HG03066 (cell line): ENCODE results near the gene XIST.
"Not testable (repeated sequence)": the region's sequence is repeated elsewhere in the genome, so short reads cannot be mapped to it uniquely, and the experiment has no call there.

Experiments
- ATAC-seq: cut with Tn5 transposase; IDR thresholded peaks from one replicate; pipeline ENCODE4 v1.9.1; 2021; ENCODE audit warnings: low read depth; ENCODE audit not compliant: unreplicated experiment

The XIST gene

GRCh38 chrX:73852467-73852866 is at the start of gene XIST:
Gene XIST (minus strand): TSS chrX:73852714.
- ATAC-seq, result no peak

DNA sequence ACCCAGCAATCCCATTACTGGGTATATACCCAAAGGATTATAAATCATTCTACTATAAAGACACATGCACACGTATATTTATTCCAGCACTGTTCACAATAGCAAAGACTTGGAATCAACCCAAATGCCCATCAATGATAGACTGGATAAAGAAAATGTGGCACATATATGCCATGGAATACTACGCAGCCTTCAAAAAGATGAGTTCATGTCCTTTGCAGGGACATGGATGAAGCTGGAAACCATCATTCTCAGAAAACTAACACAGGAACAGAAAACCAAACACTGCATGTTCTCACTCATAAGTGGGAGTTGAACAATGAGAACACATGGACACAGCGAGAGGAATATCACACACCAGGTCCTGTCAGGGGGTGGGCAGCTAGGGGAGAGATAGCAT is 45.8 kb upstream of the XIST start:
- ATAC-seq, result not testable (repeated sequence)

DNA sequence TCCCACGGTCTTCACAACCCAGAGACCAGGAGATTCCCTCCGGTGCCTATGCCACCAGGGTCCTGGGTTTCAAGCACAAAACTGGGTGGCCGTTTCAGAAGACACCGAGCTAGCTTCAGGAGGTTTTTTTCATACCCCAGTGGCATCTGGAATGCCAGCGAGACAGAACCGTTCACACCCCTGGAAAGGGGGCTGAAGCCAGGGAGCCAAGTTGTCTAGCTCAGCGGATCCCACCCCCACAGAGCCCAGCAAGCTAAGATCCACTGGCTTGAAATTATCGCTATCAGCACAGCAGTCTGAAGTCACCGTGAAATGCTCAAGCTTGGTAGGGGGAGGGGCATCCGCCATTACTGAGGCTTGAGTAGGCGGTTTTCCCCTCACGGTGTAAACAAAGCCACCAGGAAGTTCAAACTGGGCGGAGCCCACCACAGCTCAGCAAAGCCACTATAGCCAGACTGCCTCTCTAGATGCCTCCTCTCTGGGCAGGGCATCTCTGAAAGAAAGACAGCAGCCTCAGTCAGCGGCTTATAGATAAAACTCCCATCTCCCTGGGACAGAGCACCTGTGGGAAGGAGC is 40.1 kb upstream of the XIST start:
- ATAC-seq, result not testable (repeated sequence)

DNA sequence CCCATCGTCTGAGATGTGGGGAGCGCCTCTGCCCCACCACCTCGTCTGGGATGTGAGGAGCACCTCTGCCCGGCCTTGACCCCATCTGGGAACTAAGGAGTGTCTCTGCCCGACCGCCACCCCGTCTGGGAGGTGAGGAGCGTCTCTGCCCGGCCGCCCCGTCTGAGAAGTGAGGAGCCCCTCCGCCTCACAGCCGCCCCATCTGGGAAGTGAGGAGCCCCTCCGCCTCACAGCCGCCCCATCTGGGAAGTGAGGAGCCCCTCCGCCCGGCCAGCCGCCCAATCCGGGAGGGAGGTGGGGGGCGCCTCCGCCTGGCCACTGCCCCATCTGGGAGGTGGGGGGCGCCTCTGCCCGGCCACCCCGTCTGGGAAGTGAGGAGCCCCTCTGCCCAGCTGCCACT is 29.7 kb upstream of the XIST start:
- not testable (repeated sequence) for ATAC-seq

- ATAC-seq, result no peak
These were observed 25.2 kb upstream of the XIST start for GRCh38 chrX:73877687-73878086.

DNA sequence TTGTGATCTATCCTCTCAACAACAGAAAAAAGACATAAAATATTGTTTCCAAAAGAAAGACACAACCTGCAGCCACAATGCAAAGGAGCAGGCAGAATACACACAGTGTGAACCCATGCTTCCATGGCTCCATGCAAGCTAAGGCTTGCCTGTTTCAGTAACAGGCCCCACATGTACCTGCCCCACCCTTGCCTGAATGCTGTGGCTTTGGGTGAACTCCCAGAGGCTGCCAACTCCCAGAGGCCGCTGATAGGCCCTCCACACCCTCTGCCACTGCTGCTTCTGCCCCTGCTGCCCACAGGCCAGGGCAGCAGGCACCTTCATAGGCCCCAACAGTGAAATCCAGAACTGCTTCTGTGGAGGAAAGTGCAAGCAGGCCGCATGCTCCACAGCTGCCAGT is 24.4 kb upstream of the XIST start:
- ATAC-seq, result no peak

- ATAC-seq, result no peak
These were observed 16.4 kb upstream of the XIST start for GRCh38 chrX:73868916-73869315.

DNA sequence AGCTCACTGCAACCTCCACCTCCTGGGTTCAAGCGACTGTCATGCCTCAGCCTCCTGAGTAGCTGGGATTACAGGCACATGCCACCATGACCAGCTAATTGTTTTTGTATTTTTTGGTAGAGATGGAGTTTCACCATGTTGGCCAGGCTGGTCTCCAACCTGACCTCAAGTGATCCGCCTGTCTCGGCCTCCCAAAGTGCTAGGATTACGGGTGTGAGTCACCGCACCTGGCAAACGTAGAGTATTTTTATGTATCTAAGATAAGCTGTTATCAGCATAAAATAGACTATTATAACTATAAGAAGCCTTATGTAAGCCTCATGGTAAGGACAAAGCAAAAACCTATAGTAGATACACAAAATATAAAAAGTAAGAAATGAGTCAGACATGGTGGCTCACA is 14.6 kb upstream of the XIST start:
- ATAC-seq, result no peak

DNA sequence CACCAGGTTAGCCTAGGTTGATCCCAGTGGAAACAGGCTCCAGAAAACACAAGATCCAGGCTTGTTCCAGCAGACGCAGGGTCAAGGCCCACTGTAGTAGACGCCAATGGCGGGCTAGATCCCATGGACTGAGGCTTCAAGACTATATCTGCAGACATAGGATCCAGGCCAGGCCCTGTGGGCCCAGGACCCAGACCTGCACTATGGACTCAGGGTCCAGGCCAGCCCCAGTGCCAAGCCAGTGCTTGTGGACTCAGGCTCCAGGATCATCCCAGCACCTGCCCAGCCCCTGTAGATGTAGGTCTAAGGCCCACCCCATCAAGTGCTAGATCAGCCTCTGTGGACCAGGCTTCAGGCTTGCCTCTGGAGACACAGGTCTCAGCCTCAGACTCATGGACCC is 11.3 kb upstream of the XIST start:
- ATAC-seq, result no peak

DNA sequence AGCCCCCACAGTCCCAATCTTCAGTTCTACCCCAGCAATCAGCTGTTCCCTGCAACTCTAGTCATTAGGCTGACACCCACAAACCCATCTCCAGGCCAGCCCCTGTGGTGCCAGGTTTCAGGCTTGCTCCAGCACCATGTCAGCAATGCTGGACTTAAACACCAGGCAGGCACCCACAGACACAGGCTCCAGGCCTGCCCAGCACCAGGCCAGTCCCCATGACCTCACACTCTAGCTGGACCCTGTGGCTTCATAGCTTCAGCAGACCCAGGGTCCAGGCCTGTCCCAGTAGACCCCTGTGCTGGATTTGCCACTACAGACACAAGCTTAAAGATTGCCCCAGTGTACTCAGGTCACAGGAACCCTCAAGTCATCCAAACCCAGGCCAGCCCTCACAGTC is 10.8 kb upstream of the XIST start:
- ATAC-seq, result no peak

DNA sequence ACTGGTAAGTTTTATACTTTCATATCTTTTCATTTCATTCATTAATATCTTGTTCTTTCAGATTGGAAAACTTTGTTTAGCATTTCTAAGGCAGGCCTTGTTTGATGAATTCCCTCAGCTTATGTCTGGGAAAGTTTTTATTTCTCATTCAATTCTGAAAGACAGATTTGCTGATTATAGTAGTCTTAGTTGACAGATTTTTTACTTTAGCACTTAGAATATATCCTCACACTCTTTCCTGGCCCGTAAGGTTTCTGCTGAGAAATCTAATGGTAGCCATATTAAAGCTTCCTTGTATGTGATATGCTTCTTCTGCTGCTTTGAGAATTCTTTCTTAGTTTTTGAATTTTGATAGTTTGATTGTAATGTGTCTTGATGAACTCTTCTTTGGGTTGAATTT is 7.1 kb upstream of the XIST start:
- no peak for ATAC-seq

DNA sequence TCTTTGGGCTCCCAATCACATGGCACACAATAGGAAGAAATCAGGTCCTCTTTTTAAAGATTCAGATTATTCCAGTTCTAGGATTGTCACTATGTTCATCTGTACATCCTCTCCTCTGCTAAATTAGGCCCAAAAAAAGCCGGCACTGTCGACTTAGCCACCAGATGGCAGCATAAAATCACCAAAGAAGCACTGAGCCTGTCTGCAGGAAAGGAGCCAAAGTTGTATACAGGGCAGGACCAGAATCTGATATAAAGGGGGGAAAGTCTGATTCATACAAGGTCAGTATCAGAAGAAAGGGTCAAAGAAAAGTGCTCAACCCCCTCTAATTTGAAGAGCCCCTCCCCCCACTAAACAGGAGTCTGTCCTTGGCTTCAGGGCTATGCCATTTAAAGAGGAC is 3.0 kb upstream of the XIST start:
- ATAC-seq, result no peak

- no peak for ATAC-seq
These were observed 492 bp downstream of the XIST start for GRCh38 chrX:73852022-73852421.

DNA sequence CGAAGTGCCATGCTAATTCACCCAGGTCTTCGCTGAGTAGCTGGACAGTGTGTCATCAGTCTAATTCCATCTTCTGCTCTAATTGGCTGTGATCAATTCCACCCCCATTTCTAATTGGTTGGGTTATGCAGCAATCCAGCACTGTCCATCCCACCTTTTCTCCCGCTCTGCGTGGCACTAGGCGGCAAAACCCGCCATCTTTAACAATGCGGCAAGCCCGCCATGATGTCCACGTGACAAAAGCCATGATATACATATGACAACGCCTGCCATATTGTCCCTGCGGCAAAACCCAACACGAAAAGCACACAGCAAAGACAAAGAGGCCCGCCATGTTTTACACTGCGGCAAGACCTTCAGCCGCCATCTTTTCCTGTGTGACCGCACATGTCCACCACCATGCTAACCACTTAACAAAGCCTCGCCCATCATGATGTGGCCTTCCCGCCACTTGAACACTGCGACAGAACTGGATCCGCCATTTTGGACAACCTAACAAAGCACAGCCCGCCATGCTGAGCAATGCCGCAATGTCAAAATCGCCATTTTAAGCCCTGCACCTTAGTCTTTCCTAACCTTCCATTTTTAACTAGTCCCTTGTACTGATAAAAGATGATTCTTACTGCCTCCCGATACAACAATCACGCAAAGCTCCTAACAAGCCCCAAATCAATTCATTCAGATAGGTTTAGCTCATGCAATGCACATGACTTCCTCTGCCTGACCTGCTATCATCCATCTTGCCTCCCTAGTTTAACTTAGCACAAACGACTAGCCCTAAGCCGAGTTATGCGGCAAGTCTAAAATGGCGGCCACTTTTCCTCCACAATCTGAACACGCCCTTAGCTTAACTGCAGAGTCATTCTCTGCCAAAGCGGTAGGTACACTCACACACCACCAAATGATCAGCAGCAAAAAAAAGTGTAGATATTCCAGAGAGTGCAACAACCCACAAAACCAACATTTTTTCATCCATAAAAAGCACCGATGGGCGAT is 1.2 kb downstream of the XIST start:
- ATAC-seq, result no peak

- no peak for ATAC-seq
These were observed 2.1 kb downstream of the XIST start for GRCh38 chrX:73850124-73851013.

GRCh38 chrX:73849073-73849472 is 3.4 kb downstream of the XIST start:
- ATAC-seq, result no peak

DNA sequence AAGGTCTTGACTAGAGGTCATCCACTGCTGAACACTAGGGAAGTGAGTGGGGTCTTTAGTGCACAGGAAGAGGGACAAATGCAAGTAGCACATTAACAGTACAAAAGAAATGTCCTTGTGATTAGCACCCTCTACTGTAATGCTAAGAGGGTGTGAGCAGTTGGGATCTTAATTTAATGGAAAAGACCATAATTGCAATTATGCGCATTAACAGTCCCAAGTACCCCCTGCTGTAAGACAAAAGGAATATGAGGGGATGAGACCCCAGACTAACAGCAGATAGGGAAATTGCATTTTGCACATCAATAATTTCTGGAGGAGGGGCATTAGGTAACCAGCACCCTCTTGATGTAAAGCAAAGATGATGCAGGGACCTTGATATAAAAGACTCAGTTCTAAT is 4.5 kb downstream of the XIST start:
- no peak for ATAC-seq

DNA sequence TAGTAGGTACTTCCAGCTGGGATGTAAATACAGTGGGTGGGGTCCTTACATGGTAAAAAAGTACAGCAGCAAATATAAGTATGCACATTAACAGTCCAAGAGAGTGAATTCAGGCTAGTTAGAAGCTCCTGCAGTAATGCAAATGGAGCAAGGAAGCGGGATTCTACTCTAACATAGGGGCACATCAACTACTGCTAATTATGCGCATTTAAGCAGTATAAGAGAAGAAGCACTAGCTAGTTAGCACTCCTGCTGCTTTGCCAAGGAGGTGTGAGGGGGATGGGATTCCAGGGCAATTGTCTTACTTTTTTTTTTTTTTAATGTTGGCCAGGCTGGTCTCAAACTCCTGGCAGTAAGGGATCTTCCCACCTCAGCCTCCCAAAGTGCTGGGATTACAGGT is 5.4 kb downstream of the XIST start:
- no peak for ATAC-seq

DNA sequence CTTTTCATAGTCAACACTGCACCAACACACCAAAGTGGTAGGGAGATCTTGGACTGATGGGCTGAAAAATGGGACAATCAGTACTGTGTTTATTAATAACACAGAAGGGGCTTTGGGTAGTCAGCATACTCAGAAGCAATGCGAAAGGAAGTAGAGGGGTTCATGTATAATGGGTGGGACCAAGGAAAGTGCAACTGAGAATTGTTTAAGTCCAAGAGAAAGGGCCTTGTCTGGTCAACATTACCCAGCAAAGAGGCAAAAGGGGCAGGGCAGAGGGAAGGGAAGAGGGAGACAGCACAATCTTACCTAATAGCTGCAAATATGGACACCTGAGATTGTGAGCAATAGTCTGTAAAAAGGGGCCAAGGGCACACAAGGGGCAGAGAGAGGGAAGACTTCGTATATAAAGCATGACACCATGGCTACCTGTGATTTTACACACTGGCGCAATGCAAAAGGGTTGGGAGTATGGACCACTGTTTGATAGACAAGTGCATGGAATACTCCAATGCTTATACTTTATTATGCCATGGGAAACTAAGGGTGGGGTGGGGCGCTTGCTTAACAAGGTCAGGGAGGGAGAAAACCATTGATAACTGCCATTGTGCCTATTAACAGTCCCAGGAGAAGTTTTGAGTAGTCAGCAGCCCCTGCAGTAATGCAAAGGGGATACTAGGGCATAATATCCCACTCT is 9.8 kb downstream of the XIST start:
- no peak for ATAC-seq

GRCh38 chrX:73841337-73841736 is 11.2 kb downstream of the XIST start:
- no peak for ATAC-seq
